Esophagus muscularis mucosa (tissue), 4 donors: ENCODE measurements around the gene GCC1. TPM values are rescaled to one million over a fixed set of nuclear protein-coding genes. Genes with fewer than 3 reads are reported as not detected.

Source experiments
- DNase-seq: peaks from one replicate; pipeline ENCODE4 v3.0.0-alpha.2; 2017; ENCODE audit errors: extremely low spot score
- H3K27ac ChIP-seq, 4 donors: fragments of 200-600 bp; sonication (generic); replicated peaks in 1 of 4; 1 replicate in 3 of 4; 2 replicates in 1 of 4; pipeline ENCODE4 v1.5.1; 2016 to 2019; ENCODE audit warnings: mild to moderate bottlenecking in 1 of 4
- H3K27me3 ChIP-seq, 4 donors: fragments of 200-600 bp; sonication (generic); one replicate each; pipeline versions ENCODE4 v1.5.1 to v1.6.0; 2016 to 2019
- H3K36me3 ChIP-seq, 4 donors: fragments of 200-600 bp; sonication (generic); one replicate each; pipeline ENCODE4 v1.5.1; 2016 to 2019
- H3K4me1 ChIP-seq, 4 donors: fragments of 200-600 bp; sonication (generic); one replicate each; pipeline ENCODE4 v1.5.1; 2016 to 2019
- H3K4me3 ChIP-seq, 4 donors: fragments of 200-600 bp; sonication (generic); 1 replicate in 2 of 4; 2 replicates in 2 of 4; pipeline ENCODE4 v1.5.1; 2016 to 2019; ENCODE audit warnings: mild to moderate bottlenecking in 4 of 4, moderate library complexity in 1 of 4
- H3K9me3 ChIP-seq, 4 donors: fragments of 200-600 bp; sonication (generic); 1 replicate in 3 of 4; 2 replicates in 1 of 4; pipeline ENCODE4 v1.5.1; 2016 to 2019
- CTCF ChIP-seq, 3 experiments: fragments of 200-600 bp in 2 of 3; fragments of 450-650 bp in 1 of 3; sonication (generic) in 2 of 3; IDR thresholded peaks; one replicate each; pipeline ENCODE4 v1.5.1; 2017 to 2019; ENCODE audit warnings: antibody characterized with exemption in 3 of 3, mild to moderate bottlenecking in 2 of 3, moderate library complexity in 1 of 3
- EP300 ChIP-seq: sonication (generic); formaldehyde crosslinking; IDR thresholded peaks from one replicate; pipeline ENCODE4 v1.6.1; 2017; ENCODE audit warnings: antibody characterized with exemption
- POLR2A ChIP-seq: fragments of 450-650 bp; IDR thresholded peaks from one replicate; pipeline ENCODE4 v1.6.1; 2017; ENCODE audit warnings: antibody characterized with exemption, moderate library complexity, mild to moderate bottlenecking, low read depth
- POLR2AphosphoS5 ChIP-seq, 2 donors: sonication (generic); formaldehyde crosslinking; IDR thresholded peaks; one replicate each; pipeline ENCODE4 v1.6.1; 2017; ENCODE audit warnings: antibody characterized with exemption in 2 of 2
- WGBS: methylation state at CpG from one replicate; pipeline ENCODE4 v1.1.5; 2018; 5-methylcytosine and 5-hydroxymethylcytosine counted together
- intact Hi-C: fragments of 100-400 bp; cut with DNase I; formaldehyde crosslinking; loops from one replicate; pipeline ENCODE4 v1.15.1; 2023
- total RNA-seq, 4 donors: library from RNA; depleted of rRNA; stranded (reverse); fragments of >200 nt; gene quantifications; one replicate each; pipeline versions ENCODE4 v1.1.0 to v1.2.1, GENCODE V29; 2016

The GCC1 gene
- total RNA-seq, 4 donors from 2014 or later = 11.6 to 17.3 (median 14.7) TPM

- no peak overlapping the region for H3K27ac ChIP-seq
- intact Hi-C loops = no loop called here
- no peak for DNase-seq
- H3K27me3 ChIP-seq = no peaks in the 10 kb centered on the region
- H3K9me3 ChIP-seq = no peaks in the 10 kb centered on the region
- H3K4me1 ChIP-seq = no peaks in the 10 kb centered on the region
- no peaks in the 10 kb centered on the region for H3K36me3 ChIP-seq
- no peak for TF ChIP-seq CTCF (IDR thresholded peaks at IDR 0.05)
- TF ChIP-seq EP300 = no peak
- TF ChIP-seq POLR2AphosphoS5 (IDR thresholded peaks at IDR 0.05) = no peak
- no peak for TF ChIP-seq POLR2A
- 86% methylated on average over 3 of the region's 3 CpGs for WGBS
- H3K4me3 ChIP-seq = no peak overlapping the region
Observed at GRCh38 chr7:127600885-127601284, 15.5 kb upstream of the GCC1 start.

- DNase-seq = no peak
- intact Hi-C loops = no loop called here
- Histone ChIP-seq H3K9me3 (no peaks in the 10 kb centered on the region), H3K4me3 (no peak overlapping the region), H3K36me3 (peaks cover 0 to 3% (median 1%) of the 10 kb centered on the region in 4 donors), H3K27ac (no peak overlapping the region), H3K4me1 (no peaks in the 10 kb centered on the region), H3K27me3 (no peaks in the 10 kb centered on the region)
- no peak for TF ChIP-seq EP300
- no peak for TF ChIP-seq POLR2A
- no peak for TF ChIP-seq CTCF (IDR thresholded peaks at IDR 0.05)
- TF ChIP-seq POLR2AphosphoS5 (IDR thresholded peaks at IDR 0.05) = no peak
- 60% methylated on average over 6 of the region's 6 CpGs for WGBS
Observed at GRCh38 chr7:127598318-127598717, 12.9 kb upstream of the GCC1 start.

GRCh38 chr7:127595737-127596136 is 10.3 kb upstream of the GCC1 start:
- intact Hi-C loops = no loop called here
- Histone ChIP-seq H3K36me3 (peaks cover 13 to 28% (median 21%) of the 10 kb centered on the region in 4 donors), H3K4me1 (no peaks in the 10 kb centered on the region), H3K27me3 (no peaks in the 10 kb centered on the region), H3K9me3 (no peaks in the 10 kb centered on the region), H3K4me3 (no peak overlapping the region), H3K27ac (no peak overlapping the region)
- no peak for DNase-seq
- no peak for TF ChIP-seq EP300
- TF ChIP-seq CTCF (IDR thresholded peaks at IDR 0.05) = no peak
- no peak for TF ChIP-seq POLR2AphosphoS5 (IDR thresholded peaks at IDR 0.05)
- TF ChIP-seq POLR2A = no peak
- WGBS = 98% methylated on average over 5 of the region's 5 CpGs

- Histone ChIP-seq H3K4me1 (peaks cover under 1 to 8% (median 5%) of the 10 kb centered on the region in 4 donors), H3K36me3 (peaks cover 19 to 39% (median 32%) of the 10 kb centered on the region in 4 donors), H3K27me3 (no peaks in the 10 kb centered on the region), H3K27ac (no peak overlapping the region), H3K4me3 (no peak overlapping the region), H3K9me3 (no peaks in the 10 kb centered on the region)
- 50% methylated on average over 1 of the region's 1 CpG for WGBS
- no peak for DNase-seq
- intact Hi-C loops = no loop called here
- TF ChIP-seq CTCF (IDR thresholded peaks at IDR 0.05) (no peak), POLR2AphosphoS5 (IDR thresholded peaks at IDR 0.05) (no peak), EP300 (no peak), POLR2A (no peak)
Observed at GRCh38 chr7:127594490-127594889, 9.1 kb upstream of the GCC1 start.

GRCh38 chr7:127592550-127592949 is 7.2 kb upstream of the GCC1 start:
- Histone ChIP-seq H3K4me1 (peaks cover 6 to 21% (median 17%) of the 10 kb centered on the region in 4 donors), H3K36me3 (peaks cover 19 to 39% (median 32%) of the 10 kb centered on the region in 4 donors), H3K9me3 (no peaks in the 10 kb centered on the region), H3K27ac (no peak overlapping the region), H3K27me3 (no peaks in the 10 kb centered on the region), H3K4me3 (no peak overlapping the region)
- WGBS = 72% methylated on average over 4 of the region's 4 CpGs
- intact Hi-C loops = no loop called here
- no peak for DNase-seq
- TF ChIP-seq EP300 = no peak
- no peak for TF ChIP-seq POLR2AphosphoS5 (IDR thresholded peaks at IDR 0.05)
- TF ChIP-seq POLR2A = no peak
- no peak for TF ChIP-seq CTCF (IDR thresholded peaks at IDR 0.05)
